Measurements from ENCODE around the gene PNLDC1.

DNA sequence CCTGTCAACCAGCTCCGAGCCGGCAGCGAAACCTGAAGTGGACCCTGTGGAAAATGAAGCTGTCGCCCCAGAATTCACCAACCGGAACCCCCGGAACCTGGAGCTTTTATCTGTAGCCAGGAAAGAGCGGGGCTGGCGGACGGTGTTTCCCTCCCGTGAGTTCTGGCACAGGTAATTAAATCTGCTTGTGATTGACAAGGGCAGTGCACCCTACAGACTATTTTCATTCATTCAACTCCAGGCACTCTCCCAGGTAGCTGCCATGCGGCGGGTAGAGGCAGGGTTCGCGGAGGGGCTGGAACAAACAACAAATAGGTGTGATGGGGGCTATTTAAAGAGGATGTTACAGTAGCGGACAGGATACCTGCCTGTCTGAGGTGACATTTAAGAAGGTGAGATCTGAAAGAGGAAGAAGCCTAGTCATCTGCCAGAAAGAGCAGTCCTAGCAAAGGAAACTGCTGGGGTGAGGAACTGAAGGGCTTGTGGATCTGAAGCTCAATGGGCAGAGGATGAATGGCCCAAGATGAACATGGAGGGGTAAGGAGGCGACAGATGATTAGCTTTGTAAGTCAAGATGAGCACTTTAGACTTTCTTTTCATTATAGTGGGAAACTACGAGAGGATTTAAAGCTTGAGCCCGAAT lies 9.0 kb upstream of the PNLDC1 start:
- TF ChIP-seq CHD1 (IDR thresholded peaks at IDR 0.05; ENCODE audit: low read depth, low read length) (no peak), POLR2A (IDR thresholded peaks at IDR 0.05; ENCODE audit: low read depth, low read length) (no peak), FOS (IDR thresholded peaks at IDR 0.05; ENCODE audit: low read depth, low read length) (no peak), RFX5 (IDR thresholded peaks at IDR 0.05; ENCODE audit: low read depth, low read length) (no peak), MXI1 (IDR thresholded peaks at IDR 0.05; ENCODE audit: borderline replicate concordance, low read depth, low read length) (0 out of 2 replicates have a peak, but pooled peaks have one; percentile 12), CEBPB (IDR thresholded peaks at IDR 0.05; ENCODE audit: low read depth, low read length) (no peak), BHLHE40 (IDR thresholded peaks at IDR 0.05; ENCODE audit: low read depth, low read length) (no peak)
- TF ChIP-seq, protein P1, sequence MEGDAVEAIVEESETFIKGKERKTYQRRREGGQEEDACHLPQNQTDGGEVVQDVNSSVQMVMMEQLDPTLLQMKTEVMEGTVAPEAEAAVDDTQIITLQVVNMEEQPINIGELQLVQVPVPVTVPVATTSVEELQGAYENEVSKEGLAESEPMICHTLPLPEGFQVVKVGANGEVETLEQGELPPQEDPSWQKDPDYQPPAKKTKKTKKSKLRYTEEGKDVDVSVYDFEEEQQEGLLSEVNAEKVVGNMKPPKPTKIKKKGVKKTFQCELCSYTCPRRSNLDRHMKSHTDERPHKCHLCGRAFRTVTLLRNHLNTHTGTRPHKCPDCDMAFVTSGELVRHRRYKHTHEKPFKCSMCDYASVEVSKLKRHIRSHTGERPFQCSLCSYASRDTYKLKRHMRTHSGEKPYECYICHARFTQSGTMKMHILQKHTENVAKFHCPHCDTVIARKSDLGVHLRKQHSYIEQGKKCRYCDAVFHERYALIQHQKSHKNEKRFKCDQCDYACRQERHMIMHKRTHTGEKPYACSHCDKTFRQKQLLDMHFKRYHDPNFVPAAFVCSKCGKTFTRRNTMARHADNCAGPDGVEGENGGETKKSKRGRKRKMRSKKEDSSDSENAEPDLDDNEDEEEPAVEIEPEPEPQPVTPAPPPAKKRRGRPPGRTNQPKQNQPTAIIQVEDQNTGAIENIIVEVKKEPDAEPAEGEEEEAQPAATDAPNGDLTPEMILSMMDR (conservative IDR thresholded peaks at IDR 0.05; ENCODE audit: low read depth, low read length): no peak
- TF ChIP-seq, protein P2, sequence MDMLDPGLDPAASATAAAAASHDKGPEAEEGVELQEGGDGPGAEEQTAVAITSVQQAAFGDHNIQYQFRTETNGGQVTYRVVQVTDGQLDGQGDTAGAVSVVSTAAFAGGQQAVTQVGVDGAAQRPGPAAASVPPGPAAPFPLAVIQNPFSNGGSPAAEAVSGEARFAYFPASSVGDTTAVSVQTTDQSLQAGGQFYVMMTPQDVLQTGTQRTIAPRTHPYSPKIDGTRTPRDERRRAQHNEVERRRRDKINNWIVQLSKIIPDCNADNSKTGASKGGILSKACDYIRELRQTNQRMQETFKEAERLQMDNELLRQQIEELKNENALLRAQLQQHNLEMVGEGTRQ (IDR thresholded peaks at IDR 0.05; ENCODE audit: low read depth, low read length): no peak
